GM23338 (cell line): ENCODE results near the gene SLC4A5. TPM values are rescaled to one million over a fixed set of nuclear protein-coding genes. Genes with fewer than 3 reads are reported as not detected.

Experiments used
- ATAC-seq: fragments of 200-7000 bp; cut with Tn5 transposase; 3 replicates; pipeline ENCODE4 v1.9.1; 2020
- DNase-seq: peaks from one replicate; pipeline ENCODE4 v3.0.0-alpha.2; 2015; ENCODE audit warnings: low spot score
- H2AFZ ChIP-seq: fragments of 200-600 bp; sonication (generic); 2 replicates; pipeline ENCODE4 v1.8.0; 2016; ENCODE audit warnings: antibody characterized with exemption, mild to moderate bottlenecking, moderate library complexity
- H3F3A ChIP-seq: fragments of 200-600 bp; sonication (generic); replicated peaks from 2 replicates; pipeline ENCODE4 v1.8.0; 2017; ENCODE audit warnings: antibody characterized with exemption, mixed run types, low read depth
- H3K27ac ChIP-seq: fragments of 200-600 bp; sonication (generic); 2 replicates; pipeline ENCODE4 v1.6.1; 2016; ENCODE audit warnings: low read depth
- H3K27me3 ChIP-seq: fragments of 200-600 bp; sonication (generic); 2 replicates; pipeline ENCODE4 v1.8.0; 2016; ENCODE audit warnings: mild to moderate bottlenecking, mixed run types, moderate library complexity; ENCODE audit not compliant: insufficient read depth
- H3K36me3 ChIP-seq: fragments of 200-600 bp; sonication (generic); 2 replicates; pipeline ENCODE4 v1.8.0; 2016; ENCODE audit warnings: mild to moderate bottlenecking; ENCODE audit not compliant: insufficient read depth
- H3K4me1 ChIP-seq: fragments of 200-600 bp; sonication (generic); 2 replicates; pipeline ENCODE4 v1.8.0; 2016; ENCODE audit warnings: mild to moderate bottlenecking, moderate library complexity; ENCODE audit not compliant: insufficient read depth
- H3K4me2 ChIP-seq: fragments of 200-600 bp; sonication (generic); 2 replicates; pipeline ENCODE4 v1.7.1; 2017; ENCODE audit warnings: mixed run types
- H3K4me3 ChIP-seq: fragments of 200-600 bp; sonication (generic); 2 replicates; pipeline ENCODE4 v1.6.1; 2016; ENCODE audit warnings: mixed run types
- H3K79me2 ChIP-seq: fragments of 200-600 bp; sonication (generic); replicated peaks from 2 replicates; pipeline ENCODE4 v1.8.0; 2017; ENCODE audit warnings: mild to moderate bottlenecking; ENCODE audit not compliant: insufficient read depth
- H3K9me2 ChIP-seq: fragments of 200-600 bp; sonication (generic); 2 replicates; pipeline ENCODE4 v1.8.0; 2017; ENCODE audit not compliant: insufficient read depth
- H4K20me1 ChIP-seq: fragments of 200-600 bp; sonication (generic); replicated peaks from 2 replicates; pipeline ENCODE4 v1.8.0; 2017; ENCODE audit warnings: mild to moderate bottlenecking; ENCODE audit not compliant: insufficient read depth
- H3K27ac Mint-ChIP-seq: 2 replicates; pipeline ENCODE4 v1.8.0; 2020; ENCODE audit warnings: inconsistent platforms, mild to moderate bottlenecking, moderate library complexity, mixed read lengths
- H3K27me3 Mint-ChIP-seq: 3 replicates; pipeline ENCODE4 v1.8.0; 2022; ENCODE audit warnings: low read depth, mild to moderate bottlenecking, moderate library complexity, mixed read lengths, inconsistent platforms; ENCODE audit not compliant: insufficient read depth, poor library complexity
- H3K36me3 Mint-ChIP-seq: 3 replicates; pipeline ENCODE4 v1.8.0; 2021; ENCODE audit warnings: low read depth, mild to moderate bottlenecking, inconsistent platforms, moderate library complexity, mixed read lengths
- H3K4me1 Mint-ChIP-seq: 3 replicates; pipeline ENCODE4 v1.8.0; 2020; ENCODE audit warnings: mild to moderate bottlenecking, inconsistent platforms, mixed read lengths
- H3K4me3 Mint-ChIP-seq: 3 replicates; pipeline ENCODE4 v1.8.0; 2021; ENCODE audit warnings: moderate library complexity, mild to moderate bottlenecking, inconsistent platforms, mixed read lengths
- H3K9me3 Mint-ChIP-seq: 3 replicates; pipeline ENCODE4 v1.8.0; 2020; ENCODE audit warnings: moderate library complexity, mild to moderate bottlenecking, inconsistent platforms, mixed read lengths
- CREB1 ChIP-seq: fragments of 250-450 bp; sonication (Bioruptor Pico); IDR thresholded peaks from 2 replicates; pipeline ENCODE4 v1.5.0; 2020; ENCODE audit warnings: low read depth, mild to moderate bottlenecking, moderate library complexity
- EZH2 ChIP-seq: fragments of 200-600 bp; sonication (generic); IDR thresholded peaks from one replicate; pipeline ENCODE4 v1.8.0; 2017; ENCODE audit warnings: antibody characterized with exemption, mild to moderate bottlenecking, low read depth; ENCODE audit not compliant: unreplicated experiment
- EZH2phosphoT487 ChIP-seq: fragments of 200-600 bp; sonication (generic); IDR thresholded peaks from one replicate; pipeline ENCODE4 v1.8.1; 2018; ENCODE audit warnings: antibody characterized with exemption; ENCODE audit not compliant: unreplicated experiment
- JUNB ChIP-seq: IDR thresholded peaks from one replicate; pipeline ENCODE4 v1.6.1; 2016; ENCODE audit warnings: antibody characterized with exemption; ENCODE audit not compliant: unreplicated experiment
- NANOG ChIP-seq: IDR thresholded peaks from 2 replicates; pipeline ENCODE4 v1.6.1; 2016; ENCODE audit warnings: antibody characterized with exemption, borderline replicate concordance
- POLR2AphosphoS5 ChIP-seq: IDR thresholded peaks from 2 replicates; pipeline ENCODE4 v1.6.1; 2016; ENCODE audit warnings: antibody characterized with exemption, low read depth
- STAT1 ChIP-seq: IDR thresholded peaks from one replicate; pipeline ENCODE4 v1.6.1; 2016; ENCODE audit warnings: antibody characterized with exemption; ENCODE audit not compliant: unreplicated experiment
- ZNF114 ChIP-seq: fragments of 250-450 bp; sonication (Bioruptor Pico); IDR thresholded peaks from 2 replicates; pipeline ENCODE4 v1.5.0; 2020; ENCODE audit warnings: mild to moderate bottlenecking, moderate library complexity
- ZNF331 ChIP-seq: fragments of 250-450 bp; sonication (Bioruptor Pico); IDR thresholded peaks from 2 replicates; pipeline ENCODE4 v1.5.0; 2020; ENCODE audit warnings: low read depth, mild to moderate bottlenecking, moderate library complexity
- polyA plus RNA-seq: library from polyadenylated mRNA; unstranded; fragments of >200 nt; fragmentation: Nextera tagmentation; extraction: Ambion mirVana; gene quantifications from 2 replicates; pipeline ENCODE4 v1.2.1, GENCODE V29; 2016
- total RNA-seq: library from RNA; depleted of rRNA; stranded (reverse); fragments of >200 nt; shearing (Covaris generic); gene quantifications from 2 replicates; pipeline ENCODE4 v1.2.3, GENCODE V29; 2014
- TF ChIP-seq, protein P1 (sequence below): IDR thresholded peaks from 2 replicates; pipeline ENCODE4 v1.6.1; 2016; ENCODE audit warnings: antibody characterized with exemption
- TF ChIP-seq, protein P2 (sequence below), 2 experiments: fragments of 200-600 bp in 1 of 2; sonication (generic) in 1 of 2; conservative IDR thresholded peaks; 2 replicates each; pipeline versions ENCODE4 v1.5.1 to v1.6.1; 2016 to 2017; ENCODE audit warnings: antibody characterized with exemption in 2 of 2, low read depth in 2 of 2, mild to moderate bottlenecking in 2 of 2, moderate library complexity in 1 of 2
- TF ChIP-seq, protein P3 (sequence below): IDR thresholded peaks from one replicate; pipeline ENCODE4 v1.6.1; 2018; ENCODE audit warnings: antibody characterized with exemption; ENCODE audit not compliant: unreplicated experiment
- TF ChIP-seq, protein P4 (sequence below): fragments of 250-450 bp; sonication (Bioruptor Pico); IDR thresholded peaks from 2 replicates; pipeline ENCODE4 v1.5.0; 2020; ENCODE audit warnings: mild to moderate bottlenecking, moderate library complexity

Gene SLC4A5
- total and polyA plus RNA-seq, 2 experiments from 2014 or later = 0.24 to 0.70 TPM

DNA sequence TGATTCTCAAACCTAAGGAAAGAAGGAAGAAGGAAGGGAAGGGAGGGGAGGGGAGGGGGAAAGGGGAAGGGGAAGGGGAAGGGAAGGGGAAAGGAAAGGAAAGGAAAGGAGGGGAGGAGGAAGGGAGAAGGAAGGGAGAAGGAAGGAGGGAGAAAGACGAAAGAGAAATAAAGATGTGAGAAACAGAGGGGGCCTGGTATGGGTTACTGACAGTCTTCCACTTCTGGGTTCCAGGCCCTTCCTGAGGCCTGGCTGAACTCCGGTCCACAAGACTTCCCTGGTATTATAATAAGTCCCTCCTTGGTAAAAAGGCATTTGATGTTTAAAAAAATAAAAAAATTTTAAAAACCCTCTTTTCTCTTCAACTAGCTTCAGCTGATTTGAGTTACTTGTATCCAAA lies 17.4 kb downstream of the SLC4A5 start:
- H3K4me2 ChIP-seq = no peak overlapping the region
- no peak overlapping the region for H2AFZ ChIP-seq
- H3K27me3 Mint-ChIP-seq = no peaks in the 10 kb centered on the region
- H3K36me3 ChIP-seq = no peaks in the 10 kb centered on the region
- H3K27ac ChIP-seq = no peak overlapping the region
- no peaks in the 10 kb centered on the region; the same call in 1 of the 2 replicates for H3K9me2 ChIP-seq
- no peak for DNase-seq
- ATAC-seq = no peak
- no peaks in the 10 kb centered on the region for H3K79me2 ChIP-seq
- H3K4me1 Mint-ChIP-seq = peaks cover 5% of the 10 kb centered on the region; the same call in 1 of the 3 replicates
- H3K36me3 Mint-ChIP-seq = no peaks in the 10 kb centered on the region
- no peaks in the 10 kb centered on the region for H3K4me1 ChIP-seq
- no peak overlapping the region for H3K27ac Mint-ChIP-seq
- H3K27me3 ChIP-seq = no peaks in the 10 kb centered on the region
- no peak overlapping the region for H3K4me3 Mint-ChIP-seq
- H3F3A ChIP-seq = no peaks in the 10 kb centered on the region
- H4K20me1 ChIP-seq = no peaks in the 10 kb centered on the region
- H3K9me3 Mint-ChIP-seq = no peaks in the 10 kb centered on the region
- TF ChIP-seq, protein P1, sequence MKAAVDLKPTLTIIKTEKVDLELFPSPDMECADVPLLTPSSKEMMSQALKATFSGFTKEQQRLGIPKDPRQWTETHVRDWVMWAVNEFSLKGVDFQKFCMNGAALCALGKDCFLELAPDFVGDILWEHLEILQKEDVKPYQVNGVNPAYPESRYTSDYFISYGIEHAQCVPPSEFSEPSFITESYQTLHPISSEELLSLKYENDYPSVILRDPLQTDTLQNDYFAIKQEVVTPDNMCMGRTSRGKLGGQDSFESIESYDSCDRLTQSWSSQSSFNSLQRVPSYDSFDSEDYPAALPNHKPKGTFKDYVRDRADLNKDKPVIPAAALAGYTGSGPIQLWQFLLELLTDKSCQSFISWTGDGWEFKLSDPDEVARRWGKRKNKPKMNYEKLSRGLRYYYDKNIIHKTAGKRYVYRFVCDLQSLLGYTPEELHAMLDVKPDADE = no peak
- TF ChIP-seq CREB1 (no peak), ZNF114 (no peak), POLR2AphosphoS5 (no peak), EZH2phosphoT487 (no peak), NANOG (no peak), ZNF331 (CRISPR knock-in tag) (no peak), EZH2 (no peak), JUNB (no peak), STAT1 (no peak)
- TF ChIP-seq, protein P2, sequence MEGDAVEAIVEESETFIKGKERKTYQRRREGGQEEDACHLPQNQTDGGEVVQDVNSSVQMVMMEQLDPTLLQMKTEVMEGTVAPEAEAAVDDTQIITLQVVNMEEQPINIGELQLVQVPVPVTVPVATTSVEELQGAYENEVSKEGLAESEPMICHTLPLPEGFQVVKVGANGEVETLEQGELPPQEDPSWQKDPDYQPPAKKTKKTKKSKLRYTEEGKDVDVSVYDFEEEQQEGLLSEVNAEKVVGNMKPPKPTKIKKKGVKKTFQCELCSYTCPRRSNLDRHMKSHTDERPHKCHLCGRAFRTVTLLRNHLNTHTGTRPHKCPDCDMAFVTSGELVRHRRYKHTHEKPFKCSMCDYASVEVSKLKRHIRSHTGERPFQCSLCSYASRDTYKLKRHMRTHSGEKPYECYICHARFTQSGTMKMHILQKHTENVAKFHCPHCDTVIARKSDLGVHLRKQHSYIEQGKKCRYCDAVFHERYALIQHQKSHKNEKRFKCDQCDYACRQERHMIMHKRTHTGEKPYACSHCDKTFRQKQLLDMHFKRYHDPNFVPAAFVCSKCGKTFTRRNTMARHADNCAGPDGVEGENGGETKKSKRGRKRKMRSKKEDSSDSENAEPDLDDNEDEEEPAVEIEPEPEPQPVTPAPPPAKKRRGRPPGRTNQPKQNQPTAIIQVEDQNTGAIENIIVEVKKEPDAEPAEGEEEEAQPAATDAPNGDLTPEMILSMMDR (conservative IDR thresholded peaks at IDR 0.05; ENCODE audit: low read depth in 2 of 2) = no peak
- TF ChIP-seq, protein P3, sequence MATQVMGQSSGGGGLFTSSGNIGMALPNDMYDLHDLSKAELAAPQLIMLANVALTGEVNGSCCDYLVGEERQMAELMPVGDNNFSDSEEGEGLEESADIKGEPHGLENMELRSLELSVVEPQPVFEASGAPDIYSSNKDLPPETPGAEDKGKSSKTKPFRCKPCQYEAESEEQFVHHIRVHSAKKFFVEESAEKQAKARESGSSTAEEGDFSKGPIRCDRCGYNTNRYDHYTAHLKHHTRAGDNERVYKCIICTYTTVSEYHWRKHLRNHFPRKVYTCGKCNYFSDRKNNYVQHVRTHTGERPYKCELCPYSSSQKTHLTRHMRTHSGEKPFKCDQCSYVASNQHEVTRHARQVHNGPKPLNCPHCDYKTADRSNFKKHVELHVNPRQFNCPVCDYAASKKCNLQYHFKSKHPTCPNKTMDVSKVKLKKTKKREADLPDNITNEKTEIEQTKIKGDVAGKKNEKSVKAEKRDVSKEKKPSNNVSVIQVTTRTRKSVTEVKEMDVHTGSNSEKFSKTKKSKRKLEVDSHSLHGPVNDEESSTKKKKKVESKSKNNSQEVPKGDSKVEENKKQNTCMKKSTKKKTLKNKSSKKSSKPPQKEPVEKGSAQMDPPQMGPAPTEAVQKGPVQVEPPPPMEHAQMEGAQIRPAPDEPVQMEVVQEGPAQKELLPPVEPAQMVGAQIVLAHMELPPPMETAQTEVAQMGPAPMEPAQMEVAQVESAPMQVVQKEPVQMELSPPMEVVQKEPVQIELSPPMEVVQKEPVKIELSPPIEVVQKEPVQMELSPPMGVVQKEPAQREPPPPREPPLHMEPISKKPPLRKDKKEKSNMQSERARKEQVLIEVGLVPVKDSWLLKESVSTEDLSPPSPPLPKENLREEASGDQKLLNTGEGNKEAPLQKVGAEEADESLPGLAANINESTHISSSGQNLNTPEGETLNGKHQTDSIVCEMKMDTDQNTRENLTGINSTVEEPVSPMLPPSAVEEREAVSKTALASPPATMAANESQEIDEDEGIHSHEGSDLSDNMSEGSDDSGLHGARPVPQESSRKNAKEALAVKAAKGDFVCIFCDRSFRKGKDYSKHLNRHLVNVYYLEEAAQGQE = no peak
- TF ChIP-seq, protein P4, sequence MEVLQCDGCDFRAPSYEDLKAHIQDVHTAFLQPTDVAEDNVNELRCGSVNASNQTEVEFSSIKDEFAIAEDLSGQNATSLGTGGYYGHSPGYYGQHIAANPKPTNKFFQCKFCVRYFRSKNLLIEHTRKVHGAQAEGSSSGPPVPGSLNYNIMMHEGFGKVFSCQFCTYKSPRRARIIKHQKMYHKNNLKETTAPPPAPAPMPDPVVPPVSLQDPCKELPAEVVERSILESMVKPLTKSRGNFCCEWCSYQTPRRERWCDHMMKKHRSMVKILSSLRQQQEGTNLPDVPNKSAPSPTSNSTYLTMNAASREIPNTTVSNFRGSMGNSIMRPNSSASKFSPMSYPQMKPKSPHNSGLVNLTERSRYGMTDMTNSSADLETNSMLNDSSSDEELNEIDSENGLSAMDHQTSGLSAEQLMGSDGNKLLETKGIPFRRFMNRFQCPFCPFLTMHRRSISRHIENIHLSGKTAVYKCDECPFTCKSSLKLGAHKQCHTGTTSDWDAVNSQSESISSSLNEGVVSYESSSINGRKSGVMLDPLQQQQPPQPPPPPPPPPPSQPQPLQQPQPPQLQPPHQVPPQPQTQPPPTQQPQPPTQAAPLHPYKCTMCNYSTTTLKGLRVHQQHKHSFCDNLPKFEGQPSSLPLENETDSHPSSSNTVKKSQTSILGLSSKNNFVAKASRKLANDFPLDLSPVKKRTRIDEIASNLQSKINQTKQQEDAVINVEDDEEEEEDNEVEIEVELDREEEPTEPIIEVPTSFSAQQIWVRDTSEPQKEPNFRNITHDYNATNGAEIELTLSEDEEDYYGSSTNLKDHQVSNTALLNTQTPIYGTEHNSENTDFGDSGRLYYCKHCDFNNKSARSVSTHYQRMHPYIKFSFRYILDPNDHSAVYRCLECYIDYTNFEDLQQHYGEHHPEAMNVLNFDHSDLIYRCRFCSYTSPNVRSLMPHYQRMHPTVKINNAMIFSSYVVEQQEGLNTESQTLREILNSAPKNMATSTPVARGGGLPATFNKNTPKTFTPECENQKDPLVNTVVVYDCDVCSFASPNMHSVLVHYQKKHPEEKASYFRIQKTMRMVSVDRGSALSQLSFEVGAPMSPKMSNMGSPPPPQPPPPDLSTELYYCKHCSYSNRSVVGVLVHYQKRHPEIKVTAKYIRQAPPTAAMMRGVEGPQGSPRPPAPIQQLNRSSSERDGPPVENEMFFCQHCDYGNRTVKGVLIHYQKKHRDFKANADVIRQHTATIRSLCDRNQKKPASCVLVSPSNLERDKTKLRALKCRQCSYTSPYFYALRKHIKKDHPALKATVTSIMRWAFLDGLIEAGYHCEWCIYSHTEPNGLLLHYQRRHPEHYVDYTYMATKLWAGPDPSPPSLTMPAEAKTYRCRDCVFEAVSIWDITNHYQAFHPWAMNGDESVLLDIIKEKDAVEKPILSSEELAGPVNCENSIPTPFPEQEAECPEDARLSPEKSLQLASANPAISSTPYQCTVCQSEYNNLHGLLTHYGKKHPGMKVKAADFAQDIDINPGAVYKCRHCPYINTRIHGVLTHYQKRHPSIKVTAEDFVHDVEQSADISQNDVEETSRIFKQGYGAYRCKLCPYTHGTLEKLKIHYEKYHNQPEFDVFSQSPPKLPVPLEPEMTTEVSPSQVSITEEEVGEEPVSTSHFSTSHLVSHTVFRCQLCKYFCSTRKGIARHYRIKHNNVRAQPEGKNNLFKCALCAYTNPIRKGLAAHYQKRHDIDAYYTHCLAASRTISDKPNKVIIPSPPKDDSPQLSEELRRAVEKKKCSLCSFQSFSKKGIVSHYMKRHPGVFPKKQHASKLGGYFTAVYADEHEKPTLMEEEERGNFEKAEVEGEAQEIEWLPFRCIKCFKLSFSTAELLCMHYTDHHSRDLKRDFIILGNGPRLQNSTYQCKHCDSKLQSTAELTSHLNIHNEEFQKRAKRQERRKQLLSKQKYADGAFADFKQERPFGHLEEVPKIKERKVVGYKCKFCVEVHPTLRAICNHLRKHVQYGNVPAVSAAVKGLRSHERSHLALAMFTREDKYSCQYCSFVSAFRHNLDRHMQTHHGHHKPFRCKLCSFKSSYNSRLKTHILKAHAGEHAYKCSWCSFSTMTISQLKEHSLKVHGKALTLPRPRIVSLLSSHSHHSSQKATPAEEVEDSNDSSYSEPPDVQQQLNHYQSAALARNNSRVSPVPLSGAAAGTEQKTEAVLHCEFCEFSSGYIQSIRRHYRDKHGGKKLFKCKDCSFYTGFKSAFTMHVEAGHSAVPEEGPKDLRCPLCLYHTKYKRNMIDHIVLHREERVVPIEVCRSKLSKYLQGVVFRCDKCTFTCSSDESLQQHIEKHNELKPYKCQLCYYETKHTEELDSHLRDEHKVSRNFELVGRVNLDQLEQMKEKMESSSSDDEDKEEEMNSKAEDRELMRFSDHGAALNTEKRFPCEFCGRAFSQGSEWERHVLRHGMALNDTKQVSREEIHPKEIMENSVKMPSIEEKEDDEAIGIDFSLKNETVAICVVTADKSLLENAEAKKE (CRISPR knock-in tag) = no peak
- no peak overlapping the region for H3K4me3 ChIP-seq
